Mesenchymal stem cell (in vitro differentiated cells and primary cell): ENCODE data around the gene CNTNAP1.

Experiments
- DNase-seq: peaks from one replicate; pipeline ENCODE4 v3.0.0-alpha.2; 2013
- H2AFZ ChIP-seq: one replicate; pipeline ENCODE4 v1.6.1; 2013; ENCODE audit warnings: low read depth, mild to moderate bottlenecking, control low read depth, inconsistent platforms, low read length, moderate library complexity
- H2AK5ac ChIP-seq: 2 replicates; pipeline ENCODE4 v1.6.1; 2013; ENCODE audit warnings: low read length, moderate library complexity, mild to moderate bottlenecking, inconsistent platforms; ENCODE audit not compliant: severe bottlenecking
- H2BK120ac ChIP-seq: one replicate; pipeline ENCODE4 v1.6.1; 2013; ENCODE audit warnings: low read depth, mild to moderate bottlenecking, inconsistent platforms, low read length, moderate library complexity
- H2BK12ac ChIP-seq, 2 experiments: one replicate each; pipeline ENCODE4 v1.6.1; 2013; ENCODE audit warnings: inconsistent platforms in 2 of 2, low read length in 2 of 2, mild to moderate bottlenecking in 2 of 2, moderate library complexity in 2 of 2, control low read depth in 1 of 2
- H2BK15ac ChIP-seq: one replicate; pipeline ENCODE4 v1.6.1; 2013; ENCODE audit warnings: mild to moderate bottlenecking, low read depth, inconsistent platforms; ENCODE audit not compliant: poor library complexity, severe bottlenecking
- H2BK5ac ChIP-seq: 2 replicates; pipeline ENCODE4 v1.6.1; 2013; ENCODE audit warnings: low read depth, mild to moderate bottlenecking, low read length, control low read depth, inconsistent platforms; ENCODE audit not compliant: poor library complexity, severe bottlenecking
- H3K14ac ChIP-seq, 2 experiments: one replicate each; pipeline ENCODE4 v1.6.1; 2013; ENCODE audit warnings: inconsistent platforms in 2 of 2, low read length in 2 of 2, control low read depth in 1 of 2, mild to moderate bottlenecking in 1 of 2, moderate library complexity in 1 of 2
- H3K18ac ChIP-seq, 2 experiments: one replicate each; pipeline ENCODE4 v1.6.1; 2013; ENCODE audit warnings: inconsistent platforms in 2 of 2, low read length in 2 of 2, control low read depth in 1 of 2, low read depth in 1 of 2, mild to moderate bottlenecking in 1 of 2
- H3K23ac ChIP-seq, 2 experiments: one replicate each; pipeline ENCODE4 v1.6.1; 2013; ENCODE audit warnings: inconsistent platforms in 2 of 2, low read length in 2 of 2, mild to moderate bottlenecking in 2 of 2, moderate library complexity in 2 of 2, control low read depth in 1 of 2
- H3K27ac ChIP-seq: 2 replicates; pipeline ENCODE4 v1.5.1; 2013; ENCODE audit warnings: mild to moderate bottlenecking, moderate library complexity, low read length, control low read depth, inconsistent platforms; ENCODE audit not compliant: poor library complexity, severe bottlenecking
- H3K27me3 ChIP-seq, 2 experiments: 2 replicates each; pipeline versions ENCODE4 v1.6.1 to v1.7.0; 2013; ENCODE audit warnings: low read length in 2 of 2, mild to moderate bottlenecking in 2 of 2, moderate library complexity in 2 of 2, control low read depth in 1 of 2, inconsistent platforms in 1 of 2; ENCODE audit not compliant: control insufficient read depth in 1 of 2, insufficient read depth in 1 of 2
- H3K36me3 ChIP-seq, 2 experiments: 2 replicates each; pipeline versions ENCODE4 v1.6.1 to v1.7.0; 2013; ENCODE audit warnings: low read length in 2 of 2, control low read depth in 1 of 2, inconsistent platforms in 1 of 2, low read depth in 1 of 2, mild to moderate bottlenecking in 1 of 2; ENCODE audit not compliant: insufficient read depth in 2 of 2, control insufficient read depth in 1 of 2
- H3K4ac ChIP-seq, 2 experiments: one replicate each; pipeline ENCODE4 v1.6.1; 2013; ENCODE audit warnings: inconsistent platforms in 2 of 2, low read length in 2 of 2, mild to moderate bottlenecking in 2 of 2, moderate library complexity in 2 of 2, control low read depth in 1 of 2, low read depth in 1 of 2
- H3K4me1 ChIP-seq: 2 replicates; pipeline ENCODE4 v1.6.1; 2013; ENCODE audit warnings: low read depth, low read length, control low read depth; ENCODE audit not compliant: control insufficient read depth, insufficient read depth
- H3K4me2 ChIP-seq: 2 replicates; pipeline ENCODE4 v1.6.1; 2013; ENCODE audit warnings: low read length, mild to moderate bottlenecking, inconsistent platforms; ENCODE audit not compliant: poor library complexity, severe bottlenecking
- H3K4me3 ChIP-seq, 2 experiments: 2 replicates each; pipeline versions ENCODE4 v1.5.1 to v1.7.0; 2013; ENCODE audit warnings: low read length in 2 of 2, mild to moderate bottlenecking in 2 of 2, control low read depth in 1 of 2, low read depth in 1 of 2; ENCODE audit not compliant: insufficient read depth in 1 of 2
- H3K79me1 ChIP-seq: replicated peaks from 2 replicates; pipeline ENCODE4 v1.6.1; 2013; ENCODE audit warnings: mild to moderate bottlenecking, control low read depth, low read length, inconsistent platforms; ENCODE audit not compliant: poor library complexity, severe bottlenecking
- H3K9ac ChIP-seq: 2 replicates; pipeline ENCODE4 v1.7.0; 2013; ENCODE audit warnings: mild to moderate bottlenecking, low read length, moderate library complexity
- H3K9me3 ChIP-seq: 2 replicates; pipeline ENCODE4 v1.7.0; 2013; ENCODE audit warnings: mild to moderate bottlenecking, low read length; ENCODE audit not compliant: control insufficient read depth
- H4K8ac ChIP-seq: one replicate; pipeline ENCODE4 v1.6.1; 2013; ENCODE audit warnings: inconsistent platforms, mild to moderate bottlenecking, low read length, moderate library complexity
- H4K91ac ChIP-seq: one replicate; pipeline ENCODE4 v1.6.1; 2013; ENCODE audit warnings: mild to moderate bottlenecking, low read length, inconsistent platforms
- WGBS: methylation state at CpG from one replicate; pipeline ENCODE4 v1.1.7; 2013; ENCODE audit warnings: mixed read lengths; 5-methylcytosine and 5-hydroxymethylcytosine counted together

CNTNAP1 gene

GRCh38 chr17:42704837-42705494, 22.6 kb downstream of the CNTNAP1 start:
- H3K9me3 ChIP-seq = no peaks in the 10 kb centered on the region
- H4K91ac ChIP-seq = no peak overlapping the region
- H3K9ac ChIP-seq = no peak overlapping the region
- no peak overlapping the region for H3K4me3 ChIP-seq
- H3K18ac ChIP-seq = no peak overlapping the region
- no peak overlapping the region for H2BK12ac ChIP-seq
- H2BK15ac ChIP-seq = no peak overlapping the region
- H3K23ac ChIP-seq = no peak overlapping the region
- H3K36me3 ChIP-seq = peaks cover 81 to 96% of the 10 kb centered on the region in 2 experiments
- H3K4ac ChIP-seq = no peak overlapping the region
- no peak overlapping the region for H2BK120ac ChIP-seq
- no peak overlapping the region for H2AFZ ChIP-seq
- no peaks in the 10 kb centered on the region for H3K4me1 ChIP-seq
- no peaks in the 10 kb centered on the region for H3K27me3 ChIP-seq
- no peaks in the 10 kb centered on the region for H3K79me1 ChIP-seq
- no peak overlapping the region for H2AK5ac ChIP-seq
- no peak overlapping the region for H2BK5ac ChIP-seq
- H3K4me2 ChIP-seq = no peak overlapping the region
- H3K14ac ChIP-seq = no peak overlapping the region
- 95% methylated on average over 6 of the region's 8 CpGs for WGBS
- H3K27ac ChIP-seq = no peak overlapping the region
- no peak for DNase-seq
- no peak overlapping the region for H4K8ac ChIP-seq

GRCh38 chr17:42706732-42707131, 24.4 kb downstream of the CNTNAP1 start:
- no peak overlapping the region for H2BK120ac ChIP-seq
- no peak overlapping the region for H4K91ac ChIP-seq
- H3K23ac ChIP-seq = no peak overlapping the region
- no peak overlapping the region for H3K4me2 ChIP-seq
- H3K18ac ChIP-seq = no peak overlapping the region
- H4K8ac ChIP-seq = no peak overlapping the region
- no peak overlapping the region for H2BK15ac ChIP-seq
- no peak overlapping the region for H3K14ac ChIP-seq
- H3K36me3 ChIP-seq = peaks cover 77 to 94% of the 10 kb centered on the region in 2 experiments
- no peaks in the 10 kb centered on the region for H3K4me1 ChIP-seq
- no peaks in the 10 kb centered on the region for H3K79me1 ChIP-seq
- no peak overlapping the region for H3K9ac ChIP-seq
- H3K4me3 ChIP-seq = no peak overlapping the region
- no peak overlapping the region for H2AK5ac ChIP-seq
- H3K9me3 ChIP-seq = no peaks in the 10 kb centered on the region
- no peaks in the 10 kb centered on the region for H3K27me3 ChIP-seq
- H2BK12ac ChIP-seq = no peak overlapping the region
- DNase-seq = no peak
- no peak overlapping the region for H3K4ac ChIP-seq
- 83% methylated on average over 3 of the region's 5 CpGs for WGBS
- H2AFZ ChIP-seq = no peak overlapping the region
- H2BK5ac ChIP-seq = no peak overlapping the region
- no peak overlapping the region for H3K27ac ChIP-seq

GRCh38 chr17:42708588-42708987, 26.3 kb downstream of the CNTNAP1 start:
- Histone ChIP-seq H2BK120ac (no peak overlapping the region), H3K4me1 (no peaks in the 10 kb centered on the region), H3K4ac (no peak overlapping the region), H3K14ac (no peak overlapping the region), H2AK5ac (no peak overlapping the region), H4K8ac (no peak overlapping the region), H2BK12ac (no peak overlapping the region), H3K4me3 (no peak overlapping the region), H3K27me3 (no peaks in the 10 kb centered on the region), H2AFZ (no peak overlapping the region), H3K18ac (no peak overlapping the region), H3K9ac (no peak overlapping the region), H3K36me3 (peaks cover 76 to 91% of the 10 kb centered on the region in 2 experiments), H3K9me3 (no peaks in the 10 kb centered on the region), H3K27ac (no peak overlapping the region), H2BK5ac (no peak overlapping the region), H3K23ac (no peak overlapping the region), H3K79me1 (no peaks in the 10 kb centered on the region), H3K4me2 (no peak overlapping the region), H4K91ac (no peak overlapping the region), H2BK15ac (no peak overlapping the region)
- 98% methylated on average over 2 of the region's 3 CpGs for WGBS
- no peak for DNase-seq

GRCh38 chr17:42709561-42709960, 27.2 kb downstream of the CNTNAP1 start:
- Histone ChIP-seq H3K9me3 (no peaks in the 10 kb centered on the region), H4K91ac (no peak overlapping the region), H4K8ac (no peak overlapping the region), H3K23ac (no peak overlapping the region), H2AFZ (no peak overlapping the region), H3K18ac (no peak overlapping the region), H3K4me1 (no peaks in the 10 kb centered on the region), H3K27ac (no peak overlapping the region), H3K79me1 (no peaks in the 10 kb centered on the region), H3K9ac (no peak overlapping the region), H3K27me3 (no peaks in the 10 kb centered on the region), H2BK12ac (no peak overlapping the region), H3K14ac (no peak overlapping the region), H3K36me3 (peaks cover 70 to 93% of the 10 kb centered on the region in 2 experiments), H3K4me3 (no peak overlapping the region), H2BK15ac (no peak overlapping the region), H2AK5ac (no peak overlapping the region), H3K4me2 (no peak overlapping the region), H2BK5ac (no peak overlapping the region), H2BK120ac (no peak overlapping the region), H3K4ac (no peak overlapping the region)
- 93% methylated on average over 2 of the region's 2 CpGs for WGBS
- no peak for DNase-seq
